Hepatocyte (in vitro differentiated cells): ENCODE data around the gene PLD5. TPM values are rescaled to one million over a fixed set of nuclear protein-coding genes. Genes with fewer than 3 reads are reported as not detected.
"Not testable (repeated sequence)": the region's sequence is repeated elsewhere in the genome, so short reads cannot be mapped to it uniquely, and the experiment has no call there.

Source experiments
- DNase-seq: peaks from one replicate; pipeline ENCODE4 v3.0.0-alpha.2; 2016; ENCODE audit warnings: low spot score
- H2AFZ ChIP-seq: fragments of 200-600 bp; sonication (generic); 2 replicates; pipeline ENCODE4 v1.6.0; 2016; ENCODE audit warnings: antibody characterized with exemption, mild to moderate bottlenecking
- H3K27ac ChIP-seq: fragments of 200-600 bp; sonication (generic); 2 replicates; pipeline ENCODE4 v1.5.1; 2016; ENCODE audit warnings: mild to moderate bottlenecking
- H3K27me3 ChIP-seq: fragments of 200-600 bp; sonication (generic); 2 replicates; pipeline ENCODE4 v1.6.1; 2016
- H3K36me3 ChIP-seq: fragments of 200-600 bp; sonication (generic); replicated peaks from 2 replicates; pipeline ENCODE4 v1.5.1; 2016; ENCODE audit warnings: low read depth; ENCODE audit not compliant: insufficient read depth
- H3K4me1 ChIP-seq: fragments of 200-600 bp; sonication (generic); 2 replicates; pipeline ENCODE4 v1.5.1; 2016; ENCODE audit warnings: mild to moderate bottlenecking, moderate library complexity; ENCODE audit not compliant: insufficient read depth
- H3K4me2 ChIP-seq: fragments of 200-600 bp; sonication (generic); 2 replicates; pipeline ENCODE4 v1.6.0; 2016
- H3K4me3 ChIP-seq: fragments of 200-600 bp; sonication (generic); 2 replicates; pipeline ENCODE4 v1.5.1; 2016; ENCODE audit warnings: mild to moderate bottlenecking
- H3K79me2 ChIP-seq: fragments of 200-600 bp; sonication (generic); 2 replicates; pipeline ENCODE4 v1.6.0; 2017; ENCODE audit warnings: mild to moderate bottlenecking
- H3K9me2 ChIP-seq: fragments of 200-600 bp; sonication (generic); replicated peaks from 2 replicates; pipeline ENCODE4 v1.6.0; 2017; ENCODE audit warnings: mild to moderate bottlenecking; ENCODE audit not compliant: insufficient read depth
- H3K9me3 ChIP-seq: fragments of 200-600 bp; sonication (generic); 2 replicates; pipeline ENCODE4 v1.5.1; 2016; ENCODE audit warnings: low read depth, mild to moderate bottlenecking
- H4K20me1 ChIP-seq: fragments of 200-600 bp; sonication (generic); 2 replicates; pipeline ENCODE4 v1.6.0; 2016; ENCODE audit warnings: mild to moderate bottlenecking; ENCODE audit not compliant: insufficient read depth, poor library complexity, severe bottlenecking
- CTCF ChIP-seq: fragments of 200-600 bp; sonication (generic); IDR thresholded peaks from 2 replicates; pipeline ENCODE4 v1.5.1; 2016; ENCODE audit warnings: antibody characterized with exemption, mild to moderate bottlenecking; ENCODE audit not compliant: poor library complexity
- EZH2 ChIP-seq: fragments of 200-600 bp; sonication (generic); IDR thresholded peaks from 2 replicates; pipeline ENCODE4 v1.6.1; 2016; ENCODE audit warnings: antibody characterized with exemption, mild to moderate bottlenecking, borderline replicate concordance
- EZH2phosphoT487 ChIP-seq: fragments of 200-600 bp; sonication (generic); IDR thresholded peaks from one replicate; pipeline ENCODE4 v1.6.1; 2018; ENCODE audit warnings: antibody characterized with exemption, mild to moderate bottlenecking, low read depth, moderate library complexity; ENCODE audit not compliant: unreplicated experiment, severe bottlenecking
- WGBS: methylation state at CpG from one replicate; pipeline ENCODE4 v1.1.6; 2016; ENCODE audit warnings: low lambda C conversion rate; ENCODE audit errors: missing lambda C conversion rate; 5-methylcytosine and 5-hydroxymethylcytosine counted together
- polyA plus RNA-seq: library from polyadenylated mRNA; unstranded; fragments of >200 nt; fragmentation: Nextera tagmentation; extraction: Ambion mirVana; gene quantifications from 2 replicates; pipeline ENCODE4 v1.2.1, GENCODE V29; 2016
- total RNA-seq: library from RNA; depleted of rRNA; stranded (reverse); fragments of >200 nt; gene quantifications from 2 replicates; pipeline ENCODE4 v1.2.3, GENCODE V29; 2014

Gene PLD5
- total and polyA plus RNA-seq, 2 experiments from 2014 or later = 0.33 to 0.58 TPM

- H3K9me2 ChIP-seq = no peaks in the 10 kb centered on the region
- WGBS = 95% methylated on average over 5 of the region's 5 CpGs
- no peak overlapping the region for H2AFZ ChIP-seq
- H3K36me3 ChIP-seq = no peaks in the 10 kb centered on the region
- no peak overlapping the region for H3K27ac ChIP-seq
- H4K20me1 ChIP-seq = no peaks in the 10 kb centered on the region
- DNase-seq = no peak
- no peak overlapping the region for H3K4me2 ChIP-seq
- H3K79me2 ChIP-seq = no peaks in the 10 kb centered on the region
- H3K4me1 ChIP-seq = no peaks in the 10 kb centered on the region
- no peak for TF ChIP-seq EZH2phosphoT487
- no peak for TF ChIP-seq CTCF
- no peak for TF ChIP-seq EZH2
- no peak overlapping the region for H3K4me3 ChIP-seq
- H3K9me3 ChIP-seq = no peaks in the 10 kb centered on the region
- H3K27me3 ChIP-seq = no peaks in the 10 kb centered on the region
These were observed 121.5 kb downstream of the PLD5 start for GRCh38 chr1:242402956-242403355.

DNA sequence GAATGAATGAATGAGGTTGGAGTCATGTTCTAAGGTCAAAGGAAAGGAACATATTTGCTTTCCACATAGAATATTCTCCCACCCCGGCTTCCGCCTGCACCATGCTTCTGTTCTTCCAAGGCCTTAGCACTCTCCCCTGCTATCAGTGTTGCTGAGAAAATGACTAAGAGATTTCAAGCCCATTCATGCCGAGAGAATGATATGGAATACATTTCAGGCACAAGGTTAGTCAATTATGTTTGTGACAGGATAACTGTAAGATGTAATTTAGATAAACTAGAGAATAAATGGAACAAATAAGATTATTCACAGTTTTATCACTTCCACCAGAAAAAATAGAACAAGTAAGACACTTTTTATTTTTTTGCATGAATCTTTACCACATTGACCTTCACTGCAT lies 122.6 kb downstream of the PLD5 start:
- no peaks in the 10 kb centered on the region for H3K9me2 ChIP-seq

GRCh38 chr1:242398351-242398750 lies 126.1 kb downstream of the PLD5 start:
- Histone ChIP-seq H3K4me3 (no peak overlapping the region), H3K79me2 (no peaks in the 10 kb centered on the region), H3K27ac (no peak overlapping the region), H3K4me1 (no peaks in the 10 kb centered on the region), H3K36me3 (no peaks in the 10 kb centered on the region), H4K20me1 (no peaks in the 10 kb centered on the region), H3K9me3 (no peaks in the 10 kb centered on the region), H3K27me3 (no peaks in the 10 kb centered on the region), H3K4me2 (no peak overlapping the region), H2AFZ (no peak overlapping the region), H3K9me2 (no peaks in the 10 kb centered on the region)
- TF ChIP-seq CTCF (no peak), EZH2phosphoT487 (no peak), EZH2 (no peak)
- 71% methylated on average over 5 of the region's 5 CpGs for WGBS
- DNase-seq = no peak

More for the DNA sequence above, 122.6 kb downstream of the PLD5 start:
- no peak overlapping the region for H2AFZ ChIP-seq
- no peak overlapping the region for H3K27ac ChIP-seq
- 76% methylated on average over 3 of the region's 3 CpGs for WGBS
- no peaks in the 10 kb centered on the region for H3K4me1 ChIP-seq
- H3K4me3 ChIP-seq = no peak overlapping the region
- TF ChIP-seq CTCF = no peak
- no peak for TF ChIP-seq EZH2
- no peak for TF ChIP-seq EZH2phosphoT487
- H3K9me3 ChIP-seq = no peaks in the 10 kb centered on the region
- no peaks in the 10 kb centered on the region for H4K20me1 ChIP-seq
- no peak for DNase-seq
- H3K36me3 ChIP-seq = no peaks in the 10 kb centered on the region
- no peaks in the 10 kb centered on the region for H3K79me2 ChIP-seq
- H3K4me2 ChIP-seq = no peak overlapping the region
- H3K27me3 ChIP-seq = no peaks in the 10 kb centered on the region

- H3K4me1 ChIP-seq = no peaks in the 10 kb centered on the region
- H3K27me3 ChIP-seq = no peaks in the 10 kb centered on the region
- H3K36me3 ChIP-seq = no peaks in the 10 kb centered on the region
- H3K9me3 ChIP-seq = no peaks in the 10 kb centered on the region
- H3K4me2 ChIP-seq = no peak overlapping the region
- H3K9me2 ChIP-seq = no peaks in the 10 kb centered on the region
- no peak overlapping the region for H3K27ac ChIP-seq
- no peak overlapping the region for H2AFZ ChIP-seq
- H3K4me3 ChIP-seq = no peak overlapping the region
- H3K79me2 ChIP-seq = no peaks in the 10 kb centered on the region
- no peak for DNase-seq
- no peak for TF ChIP-seq EZH2phosphoT487
- TF ChIP-seq CTCF = no peak
- no peaks in the 10 kb centered on the region for H4K20me1 ChIP-seq
These were observed 132.6 kb downstream of the PLD5 start for GRCh38 chr1:242391896-242392295.

DNA sequence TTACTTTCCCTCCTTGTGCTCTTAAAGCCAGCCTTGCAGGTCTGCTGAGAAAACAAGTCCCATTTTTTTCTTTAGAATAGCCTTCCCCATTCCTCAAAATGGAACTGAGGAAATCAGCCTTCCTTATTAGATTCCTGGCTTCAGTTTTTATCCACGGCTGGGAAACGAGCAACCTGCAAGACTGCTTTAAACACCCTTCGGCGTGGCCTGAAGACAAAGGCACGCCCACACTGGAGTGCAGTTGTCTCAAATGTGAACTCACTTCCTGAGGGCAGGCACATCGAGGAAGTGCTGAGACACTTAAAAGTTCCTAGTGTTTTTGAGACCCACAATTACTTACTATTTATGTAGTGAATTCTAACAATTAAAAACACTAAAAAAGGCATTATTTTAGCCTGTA lies 148.4 kb downstream of the PLD5 start:
- 64% methylated on average over 6 of the region's 6 CpGs for WGBS
- not testable (repeated sequence) for H3K79me2 ChIP-seq, H4K20me1 ChIP-seq, H3K9me2 ChIP-seq, H3K27ac ChIP-seq, H3K4me2 ChIP-seq, H3K4me1 ChIP-seq, H2AFZ ChIP-seq, H3K4me3 ChIP-seq, H3K27me3 ChIP-seq, H3K9me3 ChIP-seq, H3K36me3 ChIP-seq, DNase-seq
